Stimulated activated CD4-positive, alpha-beta T cell treated with anti-CD3 and anti-CD28 coated beads, Interleukin-15, amount 100 ng/mL, for 48 hours (primary cell): Measurements from ENCODE around the gene USP37.

Experiments
- DNase-seq, 2 donors: peaks; one replicate each; pipeline ENCODE4 v3.0.0-alpha.2; 2020; ENCODE audit warnings: low read depth in 2 of 2

USP37 gene

GRCh38 chr2:218431878-218432277 is 136.3 kb downstream of the USP37 start:
- no peak for DNase-seq

- no peak for DNase-seq
These were observed 137.4 kb downstream of the USP37 start for GRCh38 chr2:218430721-218431120.

GRCh38 chr2:218429911-218430692 is 138.0 kb downstream of the USP37 start:
- DNase-seq: no peak

- DNase-seq: no peak
These were observed 139.1 kb downstream of the USP37 start for GRCh38 chr2:218428846-218429558.

GRCh38 chr2:218427741-218428140 is 140.4 kb downstream of the USP37 start:
- no peak for DNase-seq

GRCh38 chr2:218425531-218425930 is 142.6 kb downstream of the USP37 start:
- no peak for DNase-seq

GRCh38 chr2:218423584-218423983 is 144.6 kb downstream of the USP37 start:
- no peak for DNase-seq

- DNase-seq: no peak
These were observed 145.6 kb downstream of the USP37 start for GRCh38 chr2:218422403-218423086.

- no peak for DNase-seq
These were observed 147.1 kb downstream of the USP37 start for GRCh38 chr2:218421027-218421426.

GRCh38 chr2:218419630-218420216 is 148.4 kb downstream of the USP37 start:
- DNase-seq: no peak

GRCh38 chr2:218418717-218419458 is 149.3 kb downstream of the USP37 start, which contains the start of gene VIL1:
TSS of gene VIL1 (plus strand) at chr2:218419123. CDS start at chr2:218423779, 4,656 bp downstream.
- DNase-seq: no peak

- DNase-seq: no peak
These were observed 149.8 kb downstream of the USP37 start for GRCh38 chr2:218418321-218418716.

- no peak for DNase-seq
These were observed 160.4 kb downstream of the USP37 start for GRCh38 chr2:218407717-218408116.

GRCh38 chr2:218406949-218407618 is 161.1 kb downstream of the USP37 start:
- DNase-seq: peak in 1 of 2 donors; percentile 41

- peak; percentile 87 to 96 for DNase-seq
These were observed 161.8 kb downstream of the USP37 start for GRCh38 chr2:218406209-218406948.

- no peak for DNase-seq
These were observed 162.4 kb downstream of the USP37 start for GRCh38 chr2:218405746-218406208.

- no peak for DNase-seq
These were observed 162.9 kb downstream of the USP37 start for GRCh38 chr2:218405086-218405745.

- no peak for DNase-seq
These were observed 163.6 kb downstream of the USP37 start for GRCh38 chr2:218404351-218405085.

GRCh38 chr2:218403810-218404209 is 164.3 kb downstream of the USP37 start:
- no peak for DNase-seq
